ENCODE measurements around the gene VDR. TPM values are rescaled to one million over a fixed set of nuclear protein-coding genes. Genes with fewer than 3 reads are reported as not detected.

Gene VDR
- polyA plus RNA-seq, 1 donor (not counting 4 experiments of a cell fraction or from before 2014, with no cell fraction given) = 43.3 TPM

GRCh38 chr12:47832263-47832933, 72.4 kb downstream of the VDR start:
- H3K4me1 ChIP-seq (ENCODE audit: control insufficient read depth, extremely low read depth, insufficient read depth, low read length) = peaks cover 33% of the 10 kb centered on the region
- dilution Hi-C loops (cut with MboI; ENCODE audit: extremely low pct_ligation_motif_present, low sequenced_read_pairs) = no loop called here
- no peak for FAIRE-seq

GRCh38 chr12:47829584-47829983, 75.2 kb downstream of the VDR start:
- Histone ChIP-seq H4K20me1 (ENCODE audit: control insufficient read depth, extremely low read depth, insufficient read depth, low read length) (no peaks in the 10 kb centered on the region), H3K9ac (ENCODE audit: control insufficient read depth, extremely low read depth, insufficient read depth, low read length) (peak overlapping the region; percentile 14), H3K27ac (ENCODE audit: control insufficient read depth, insufficient read depth, low read length) (peak overlapping the region; percentile 41), H3K9me3 (ENCODE audit: control insufficient read depth, low read depth, low read length) (no peaks in the 10 kb centered on the region), H3K4me2 (ENCODE audit: control insufficient read depth, extremely low read depth, insufficient read depth, low read depth, low read length) (peak overlapping the region; percentile 69), H3K4me1 (ENCODE audit: control insufficient read depth, extremely low read depth, insufficient read depth, low read length) (peaks cover 38% of the 10 kb centered on the region), H3K79me2 (ENCODE audit: control insufficient read depth, insufficient read depth, low read length) (no peaks in the 10 kb centered on the region), H3K4me3 (ENCODE audit: control insufficient read depth in 2 of 3, extremely low read depth in 1 of 3, insufficient read depth in 2 of 3, low read depth in 1 of 3, low read length in 3 of 3) (peak overlapping the region in 2 of 3 experiments; percentile 4 to 36), H3K27me3 (ENCODE audit: control insufficient read depth, extremely low read depth, insufficient read depth, low read length) (no peaks in the 10 kb centered on the region), H3K9me1 (ENCODE audit: control insufficient read depth, extremely low read depth, insufficient read depth, low read length) (peaks cover 3% of the 10 kb centered on the region), H3K36me3 (ENCODE audit: control insufficient read depth in 2 of 2, extremely low read depth in 1 of 2, insufficient read depth in 2 of 2, low read length in 2 of 2) (no peaks in the 10 kb centered on the region), H2AFZ (ENCODE audit: control insufficient read depth, low read length) (peak overlapping the region; percentile 92)
- DNase-seq (ENCODE audit: low read depth, low spot score) = no peak
- FAIRE-seq = no peak
- no peak for TF ChIP-seq EZH2 (IDR thresholded peaks at IDR 0.05; ENCODE audit: low read length)
- no peak for TF ChIP-seq CTCF (optimal IDR thresholded peaks at IDR 0.05 in 1 of 3, IDR thresholded peaks at IDR 0.05 in 1 of 3, conservative IDR thresholded peaks at IDR 0.05 in 1 of 3; ENCODE audit: extremely low read depth in 1 of 3, insufficient read depth in 2 of 3, low read length in 3 of 3)
- dilution Hi-C loops (cut with MboI; ENCODE audit: extremely low pct_ligation_motif_present, low sequenced_read_pairs) = no loop called here

More at GRCh38 chr12:47832263-47832933, 72.4 kb downstream of the VDR start:
- Histone ChIP-seq H3K36me3 (ENCODE audit: control insufficient read depth in 2 of 2, extremely low read depth in 1 of 2, insufficient read depth in 2 of 2, low read length in 2 of 2) (no peaks in the 10 kb centered on the region), H3K4me2 (ENCODE audit: control insufficient read depth, extremely low read depth, insufficient read depth, low read depth, low read length) (no peak overlapping the region), H3K9me1 (ENCODE audit: control insufficient read depth, extremely low read depth, insufficient read depth, low read length) (peaks cover 3% of the 10 kb centered on the region), H4K20me1 (ENCODE audit: control insufficient read depth, extremely low read depth, insufficient read depth, low read length) (no peaks in the 10 kb centered on the region), H3K4me3 (ENCODE audit: control insufficient read depth in 2 of 3, extremely low read depth in 1 of 3, insufficient read depth in 2 of 3, low read depth in 1 of 3, low read length in 3 of 3) (no peak overlapping the region), H3K79me2 (ENCODE audit: control insufficient read depth, insufficient read depth, low read length) (no peaks in the 10 kb centered on the region), H2AFZ (ENCODE audit: control insufficient read depth, low read length) (no peak overlapping the region), H3K9ac (ENCODE audit: control insufficient read depth, extremely low read depth, insufficient read depth, low read length) (no peak overlapping the region), H3K27ac (ENCODE audit: control insufficient read depth, insufficient read depth, low read length) (no peak overlapping the region), H3K27me3 (ENCODE audit: control insufficient read depth, extremely low read depth, insufficient read depth, low read length) (no peaks in the 10 kb centered on the region), H3K9me3 (ENCODE audit: control insufficient read depth, low read depth, low read length) (no peaks in the 10 kb centered on the region)
- TF ChIP-seq EZH2 (IDR thresholded peaks at IDR 0.05; ENCODE audit: low read length) (no peak), CTCF (optimal IDR thresholded peaks at IDR 0.05 in 1 of 3, IDR thresholded peaks at IDR 0.05 in 1 of 3, conservative IDR thresholded peaks at IDR 0.05 in 1 of 3; ENCODE audit: extremely low read depth in 1 of 3, insufficient read depth in 2 of 3, low read length in 3 of 3) (no peak)
- no peak for DNase-seq (ENCODE audit: low read depth, low spot score)
